ENCODE data around the gene VPS8.
"Not testable (repeated sequence)": the region's sequence is repeated elsewhere in the genome, so short reads cannot be mapped to it uniquely, and the experiment has no call there.

Gene VPS8

GRCh38 chr3:184872200-184872599 is 60.2 kb downstream of the VPS8 start:
- no peak for DNase-seq (ENCODE audit: low read depth)

- no peak for DNase-seq (ENCODE audit: low read depth)
These were observed 61.2 kb downstream of the VPS8 start for GRCh38 chr3:184873141-184873540.

GRCh38 chr3:184874709-184875644 is 63.0 kb downstream of the VPS8 start:
- no peak for DNase-seq (ENCODE audit: low read depth)

- DNase-seq (ENCODE audit: low read depth) = no peak
These were observed 68.5 kb downstream of the VPS8 start for GRCh38 chr3:184880276-184881019.

GRCh38 chr3:184884359-184885017 is 72.5 kb downstream of the VPS8 start:
- no peak for DNase-seq (ENCODE audit: low read depth)

- DNase-seq (ENCODE audit: low read depth) = no peak
These were observed 73.1 kb downstream of the VPS8 start for GRCh38 chr3:184885112-184885511.

GRCh38 chr3:184887574-184887973 is 75.6 kb downstream of the VPS8 start:
- DNase-seq (ENCODE audit: low read depth) = no peak

GRCh38 chr3:184889312-184889904 is 77.4 kb downstream of the VPS8 start:
- no peak for DNase-seq (ENCODE audit: low read depth)

- DNase-seq (ENCODE audit: low read depth) = no peak
These were observed 82.1 kb downstream of the VPS8 start for GRCh38 chr3:184894051-184894450.

GRCh38 chr3:184895350-184895749 is 83.4 kb downstream of the VPS8 start:
- no peak for DNase-seq (ENCODE audit: low read depth)

GRCh38 chr3:184896336-184896735 is 84.4 kb downstream of the VPS8 start:
- no peak for DNase-seq (ENCODE audit: low read depth)

GRCh38 chr3:184899953-184900595 is 88.1 kb downstream of the VPS8 start:
- DNase-seq (ENCODE audit: low read depth) = no peak

- DNase-seq (ENCODE audit: low read depth) = not testable (repeated sequence)
These were observed 95.1 kb downstream of the VPS8 start for GRCh38 chr3:184907031-184907430.

- no peak for DNase-seq (ENCODE audit: low read depth)
These were observed 96.0 kb downstream of the VPS8 start for GRCh38 chr3:184907681-184908649.

GRCh38 chr3:184908859-184909258 is 96.9 kb downstream of the VPS8 start:
- DNase-seq (ENCODE audit: low read depth) = no peak

GRCh38 chr3:184910664-184911063 is 98.7 kb downstream of the VPS8 start:
- no peak for DNase-seq (ENCODE audit: low read depth)

GRCh38 chr3:184911570-184911969 is 99.6 kb downstream of the VPS8 start:
- DNase-seq (ENCODE audit: low read depth) = no peak

GRCh38 chr3:184912163-184912562 is 100.2 kb downstream of the VPS8 start:
- DNase-seq (ENCODE audit: low read depth) = no peak

- DNase-seq (ENCODE audit: low read depth) = no peak
These were observed 102.7 kb downstream of the VPS8 start for GRCh38 chr3:184914628-184915027.

GRCh38 chr3:184918750-184919149 is 106.8 kb downstream of the VPS8 start:
- DNase-seq (ENCODE audit: low read depth) = no peak
